ENCODE measurements around the gene RERE.

- TF ChIP-seq SRF (IDR thresholded peaks at IDR 0.05; ENCODE audit: low read depth) (no peak), EZH2phosphoT487 (IDR thresholded peaks at IDR 0.05; ENCODE audit: borderline replicate concordance) (no peak), CTCF (IDR thresholded peaks at IDR 0.05 in 2 of 3, conservative IDR thresholded peaks at IDR 0.05 in 1 of 3; ENCODE audit: borderline replicate concordance in 1 of 3, insufficient read depth in 1 of 3, low read depth in 2 of 3, low read length in 2 of 3) (no peak), POLR2A (IDR thresholded peaks at IDR 0.05; ENCODE audit: borderline replicate concordance, extremely low read depth, insufficient read depth, insufficient read length) (no peak), SP1 (IDR thresholded peaks at IDR 0.05; ENCODE audit: low read depth) (no peak), YY1 (IDR thresholded peaks at IDR 0.05; ENCODE audit: extremely low read depth, insufficient replicate concordance, low read depth, low read length) (no peak), EZH2 (IDR thresholded peaks at IDR 0.05) (no peak), MAX (IDR thresholded peaks at IDR 0.05) (no peak), ZNF274 (IDR thresholded peaks at IDR 0.05; ENCODE audit: low read depth, low read length) (no peak), CBX3 (IDR thresholded peaks at IDR 0.05; ENCODE audit: low read depth) (no peak), POLR2AphosphoS5 (IDR thresholded peaks at IDR 0.05; ENCODE audit: low read depth, low read length) (no peak), SIN3A (IDR thresholded peaks at IDR 0.05; ENCODE audit: low read depth) (no peak), CEBPB (IDR thresholded peaks at IDR 0.05; ENCODE audit: low read depth) (no peak), JUND (IDR thresholded peaks at IDR 0.05) (no peak)
Measured at GRCh38 chr1:8823295-8823664, 5.8 kb upstream of the RERE start.
